Smooth muscle cell (in vitro differentiated cells): ENCODE results near the gene ACSF2. TPM values are rescaled to one million over a fixed set of nuclear protein-coding genes. Genes with fewer than 3 reads are reported as not detected.

ENCODE experiments used
- polyA plus RNA-seq: library from polyadenylated mRNA; unstranded; fragments of >200 nt; fragmentation: Nextera tagmentation; extraction: Ambion mirVana; gene quantifications from 2 replicates; pipeline ENCODE4 v1.2.1, GENCODE V29; 2016
- small RNA-seq: library from RNA; depleted of rRNA; stranded (forward); fragments of <200 nt; gene quantifications from one replicate; pipeline ENCODE3, GENCODE V24; 2014
- total RNA-seq: library from RNA; depleted of rRNA; stranded (reverse); fragments of >200 nt; gene quantifications from 2 replicates; pipeline ENCODE4 v1.2.3, GENCODE V29; 2014

The ACSF2 gene
- total and polyA plus RNA-seq, 2 experiments from 2014 or later = 13.7 to 16.8 TPM

Small RNA genes within 50 kb of the gene (small RNA-seq; reads per million reads assigned to genes)
- not detected for gene RF00019

Other genes with a start within 250 kb of the ACSF2 start
- 3,848 and 4,141 TPM in 2 replicates for gene COL1A1, start 224.6 kb upstream of the ACSF2 start, total RNA-seq
- gene COL1A1, start 224.6 kb upstream of the ACSF2 start, polyA plus RNA-seq = 18,306 and 25,649 TPM in 2 replicates
- 1.9 and 7.4 TPM in 2 replicates for gene TMEM92, start 151.8 kb upstream of the ACSF2 start, total RNA-seq
- 4.8 and 14.4 TPM in 2 replicates for gene TMEM92, start 151.8 kb upstream of the ACSF2 start, polyA plus RNA-seq
- 33.2 and 34.3 TPM in 2 replicates for gene XYLT2, start 80.1 kb upstream of the ACSF2 start, total RNA-seq
- gene XYLT2, start 80.1 kb upstream of the ACSF2 start, polyA plus RNA-seq = 32.3 and 41.4 TPM in 2 replicates
- 62.8 and 69.8 TPM in 2 replicates for gene MRPL27, start 53.0 kb upstream of the ACSF2 start, total RNA-seq
- 130 and 138 TPM in 2 replicates for gene MRPL27, start 53.0 kb upstream of the ACSF2 start, polyA plus RNA-seq
- gene EME1, start 53.0 kb upstream of the ACSF2 start, total RNA-seq = 4.6 and 8.2 TPM in 2 replicates
- gene EME1, start 53.0 kb upstream of the ACSF2 start, polyA plus RNA-seq = 9.6 and 12.9 TPM in 2 replicates
- gene LRRC59, start 28.7 kb upstream of the ACSF2 start, total RNA-seq = 160 and 164 TPM in 2 replicates
- 139 and 161 TPM in 2 replicates for gene LRRC59, start 28.7 kb upstream of the ACSF2 start, polyA plus RNA-seq
- not detected in 2 replicates for gene CHAD, start 42.7 kb downstream of the ACSF2 start, total RNA-seq
- 0.43 and 1.1 TPM in 2 replicates for gene CHAD, start 42.7 kb downstream of the ACSF2 start, polyA plus RNA-seq
- 11.4 and 20.1 TPM in 2 replicates for gene RSAD1, start 52.6 kb downstream of the ACSF2 start, total RNA-seq
- 21.1 and 25.3 TPM in 2 replicates for gene RSAD1, start 52.6 kb downstream of the ACSF2 start, polyA plus RNA-seq
- gene MYCBPAP, start 82.2 kb downstream of the ACSF2 start, total RNA-seq = 0.18 and 0.90 TPM in 2 replicates
- gene MYCBPAP, start 82.2 kb downstream of the ACSF2 start, polyA plus RNA-seq = 0.97 and 1.4 TPM in 2 replicates
- 3.9 and 6.3 TPM in 2 replicates for gene EPN3, start 106.5 kb downstream of the ACSF2 start, total RNA-seq
- gene EPN3, start 106.5 kb downstream of the ACSF2 start, polyA plus RNA-seq = 5.1 and 7.6 TPM in 2 replicates
- gene SPATA20, start 121.0 kb downstream of the ACSF2 start, total RNA-seq = 62.7 and 107 TPM in 2 replicates
- 61.0 and 64.2 TPM in 2 replicates for gene SPATA20, start 121.0 kb downstream of the ACSF2 start, polyA plus RNA-seq
- 1.6 and 2.0 TPM in 2 replicates for gene CACNA1G, start 134.5 kb downstream of the ACSF2 start, total RNA-seq
- 1.5 and 1.7 TPM in 2 replicates for gene CACNA1G, start 134.5 kb downstream of the ACSF2 start, polyA plus RNA-seq
- 1.3 and 4.3 TPM in 2 replicates for gene ABCC3, start 208.7 kb downstream of the ACSF2 start, total RNA-seq
- 1.3 and 6.3 TPM in 2 replicates for gene ABCC3, start 208.7 kb downstream of the ACSF2 start, polyA plus RNA-seq